GM12801 (cell line): Measurements from ENCODE around the gene PROCA1.

Experiments
- TF ChIP-seq, protein P1 (sequence below): IDR thresholded peaks from one replicate; pipeline ENCODE4 v1.5.1; 2011; ENCODE audit warnings: control low read depth; ENCODE audit not compliant: insufficient read length; ENCODE audit errors: extremely low read depth

The PROCA1 gene

DNA sequence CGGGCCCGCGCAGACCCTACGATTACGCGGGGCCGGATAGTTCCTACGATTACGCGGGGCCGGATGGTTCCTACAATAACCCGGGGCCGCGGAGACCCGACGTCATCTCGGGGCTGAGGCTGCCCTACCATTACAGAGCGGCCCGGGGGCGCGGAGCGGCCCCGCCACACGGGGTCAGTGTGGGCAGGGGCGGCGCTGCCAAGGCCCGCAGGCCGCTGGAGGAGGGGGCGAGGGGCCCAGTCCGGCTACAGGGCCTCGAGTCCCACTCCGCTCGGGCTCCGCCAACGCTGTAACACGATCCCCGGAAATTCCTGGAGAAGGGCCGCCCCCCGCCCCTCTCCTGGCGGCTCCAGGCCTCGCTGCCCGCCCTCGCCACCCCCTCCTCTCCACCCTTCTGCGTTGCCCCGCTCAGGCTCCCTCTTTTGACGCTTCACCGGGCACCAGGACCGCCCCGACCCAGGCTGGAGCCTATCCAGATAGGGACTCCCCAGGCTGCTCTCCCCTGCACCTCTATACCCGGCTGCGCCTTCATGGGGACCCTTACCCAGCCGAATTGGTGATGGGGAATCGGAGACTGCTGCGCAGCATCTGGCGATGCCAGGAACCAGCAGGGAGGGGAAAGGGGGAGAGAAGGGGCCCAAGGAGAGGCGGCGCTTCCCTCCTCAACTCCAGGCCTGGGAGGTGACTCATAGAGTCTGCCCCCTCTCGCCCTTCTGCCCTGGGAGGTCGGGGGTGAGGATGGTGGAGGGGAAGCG lies 6.1 kb upstream of the PROCA1 start, which contains the start of gene RAB34:
Gene RAB34 (minus strand): TSS at position 291 of the 755 bp plus-strand sequence. CDS start 602 bp downstream, outside the sequence.
- TF ChIP-seq, protein P1, sequence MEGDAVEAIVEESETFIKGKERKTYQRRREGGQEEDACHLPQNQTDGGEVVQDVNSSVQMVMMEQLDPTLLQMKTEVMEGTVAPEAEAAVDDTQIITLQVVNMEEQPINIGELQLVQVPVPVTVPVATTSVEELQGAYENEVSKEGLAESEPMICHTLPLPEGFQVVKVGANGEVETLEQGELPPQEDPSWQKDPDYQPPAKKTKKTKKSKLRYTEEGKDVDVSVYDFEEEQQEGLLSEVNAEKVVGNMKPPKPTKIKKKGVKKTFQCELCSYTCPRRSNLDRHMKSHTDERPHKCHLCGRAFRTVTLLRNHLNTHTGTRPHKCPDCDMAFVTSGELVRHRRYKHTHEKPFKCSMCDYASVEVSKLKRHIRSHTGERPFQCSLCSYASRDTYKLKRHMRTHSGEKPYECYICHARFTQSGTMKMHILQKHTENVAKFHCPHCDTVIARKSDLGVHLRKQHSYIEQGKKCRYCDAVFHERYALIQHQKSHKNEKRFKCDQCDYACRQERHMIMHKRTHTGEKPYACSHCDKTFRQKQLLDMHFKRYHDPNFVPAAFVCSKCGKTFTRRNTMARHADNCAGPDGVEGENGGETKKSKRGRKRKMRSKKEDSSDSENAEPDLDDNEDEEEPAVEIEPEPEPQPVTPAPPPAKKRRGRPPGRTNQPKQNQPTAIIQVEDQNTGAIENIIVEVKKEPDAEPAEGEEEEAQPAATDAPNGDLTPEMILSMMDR = no peak

GRCh38 chr17:28716740-28717577 lies 5.3 kb upstream of the PROCA1 start:
- TF ChIP-seq, protein P1 = no peak

- TF ChIP-seq, protein P1 = no peak
Observed at GRCh38 chr17:28715217-28715616, 3.5 kb upstream of the PROCA1 start.

DNA sequence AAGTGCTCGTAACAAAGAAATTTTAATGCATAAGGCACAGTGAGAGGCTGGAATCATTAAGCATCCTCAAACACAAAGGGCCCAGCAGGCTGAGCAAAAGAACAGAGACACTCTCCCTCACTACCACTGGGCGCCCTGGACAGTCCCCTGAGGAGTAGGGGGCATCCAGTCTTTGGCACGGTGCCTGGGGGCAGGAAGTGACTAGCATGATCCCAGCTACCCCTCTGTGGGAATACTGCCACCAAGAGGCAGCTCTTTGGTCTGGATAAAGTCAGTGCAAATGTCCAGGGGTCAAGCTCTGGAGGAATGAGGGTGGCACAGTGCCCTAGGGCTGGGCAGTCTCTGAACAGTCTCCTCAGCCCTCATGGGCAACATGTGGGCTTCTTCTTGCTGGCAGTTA lies 2.6 kb upstream of the PROCA1 start:
- TF ChIP-seq, protein P1 = no peak

DNA sequence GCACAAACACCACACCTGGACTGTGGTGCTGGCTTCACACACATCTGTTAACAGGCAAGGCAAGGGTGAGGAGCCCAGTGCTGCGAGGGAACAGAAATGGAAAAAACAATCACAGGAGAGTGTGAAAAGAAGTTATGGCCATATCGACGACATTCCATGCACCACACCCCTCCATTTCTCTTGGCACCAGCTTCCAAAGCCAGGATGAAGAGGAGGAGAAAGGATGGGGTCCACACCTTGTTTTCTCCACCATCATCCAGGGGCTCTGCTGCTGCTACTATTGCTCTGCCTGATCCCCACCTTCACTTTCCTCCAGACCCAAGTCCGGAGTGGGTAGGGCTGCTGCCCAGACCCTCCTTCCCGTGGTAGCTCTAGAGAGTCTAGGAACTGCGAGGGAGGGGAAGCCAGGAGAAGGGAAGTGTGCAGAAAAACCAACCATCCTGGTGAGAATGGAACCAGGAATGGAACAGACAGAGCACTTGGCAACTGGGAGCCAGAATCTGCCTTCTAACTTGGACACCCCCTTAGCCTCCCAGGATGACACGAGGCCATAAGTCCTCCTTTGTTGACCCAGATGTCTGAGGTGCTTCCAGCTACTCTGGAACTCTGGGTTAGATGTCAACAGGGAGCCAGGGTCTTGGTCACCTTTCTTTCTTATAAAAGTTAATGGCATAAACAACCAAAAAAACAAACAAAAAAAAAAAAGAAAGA lies 1.2 kb upstream of the PROCA1 start:
- TF ChIP-seq, protein P1 = no peak

GRCh38 chr17:28712032-28712704 lies 480 bp upstream of the PROCA1 start:
- TF ChIP-seq, protein P1 = no peak
